HEK293T (cell line): ENCODE measurements around the gene GTF3C5.

ENCODE experiments used
- ARNT ChIP-seq: fragments of 450-650 bp; IDR thresholded peaks from 2 replicates; pipeline ENCODE4 v1.6.1; 2017; ENCODE audit warnings: mild to moderate bottlenecking
- BHLHE40 ChIP-seq: fragments of 450-650 bp; IDR thresholded peaks from 2 replicates; pipeline ENCODE4 v1.6.1; 2016; ENCODE audit warnings: mild to moderate bottlenecking, moderate library complexity, borderline replicate concordance
- ELF4 ChIP-seq: fragments of 450-650 bp; IDR thresholded peaks from 2 replicates; pipeline ENCODE4 v1.6.1; 2017; ENCODE audit warnings: antibody characterized with exemption
- FOXA1 ChIP-seq: fragments of 450-650 bp; IDR thresholded peaks from 2 replicates; pipeline ENCODE4 v1.6.1; 2016; ENCODE audit warnings: mild to moderate bottlenecking
- LEF1 ChIP-seq: fragments of 450-650 bp; IDR thresholded peaks from 2 replicates; pipeline ENCODE4 v1.6.1; 2017; ENCODE audit warnings: mild to moderate bottlenecking, borderline replicate concordance
- SUZ12 ChIP-seq: fragments of 450-650 bp; IDR thresholded peaks from 2 replicates; pipeline ENCODE4 v1.6.1; 2016; ENCODE audit warnings: mild to moderate bottlenecking
- TF ChIP-seq, protein P1 (sequence below): fragments of 450-650 bp; IDR thresholded peaks from 2 replicates; pipeline ENCODE4 v1.6.1; 2016

DNA sequence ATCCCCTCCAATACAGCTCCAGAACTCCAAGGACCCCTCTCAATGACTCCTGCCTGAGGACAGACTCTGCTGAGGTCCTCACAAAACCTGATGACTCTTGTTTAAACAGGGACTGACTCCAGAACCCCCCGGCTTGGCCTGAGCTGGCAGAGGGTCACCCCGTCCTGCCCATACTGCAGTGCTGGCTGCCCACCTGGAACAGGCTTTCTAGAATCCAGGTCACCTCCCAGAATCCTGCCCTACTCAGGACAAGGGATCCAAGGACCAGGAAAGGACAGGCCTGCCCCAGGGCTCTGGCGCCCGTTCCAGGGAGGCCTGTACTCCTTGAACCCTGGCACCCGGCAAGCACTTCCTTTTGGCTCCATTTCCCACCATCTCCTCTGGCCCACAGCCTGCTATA, 68.1 kb downstream of the GTF3C5 start:
- TF ChIP-seq ELF4 = no peak
- no peak for TF ChIP-seq FOXA1
- TF ChIP-seq LEF1 = no peak
- no peak for TF ChIP-seq BHLHE40
- no peak for TF ChIP-seq ARNT
- TF ChIP-seq, protein P1, sequence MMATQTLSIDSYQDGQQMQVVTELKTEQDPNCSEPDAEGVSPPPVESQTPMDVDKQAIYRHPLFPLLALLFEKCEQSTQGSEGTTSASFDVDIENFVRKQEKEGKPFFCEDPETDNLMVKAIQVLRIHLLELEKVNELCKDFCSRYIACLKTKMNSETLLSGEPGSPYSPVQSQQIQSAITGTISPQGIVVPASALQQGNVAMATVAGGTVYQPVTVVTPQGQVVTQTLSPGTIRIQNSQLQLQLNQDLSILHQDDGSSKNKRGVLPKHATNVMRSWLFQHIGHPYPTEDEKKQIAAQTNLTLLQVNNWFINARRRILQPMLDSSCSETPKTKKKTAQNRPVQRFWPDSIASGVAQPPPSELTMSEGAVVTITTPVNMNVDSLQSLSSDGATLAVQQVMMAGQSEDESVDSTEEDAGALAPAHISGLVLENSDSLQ = no peak
- TF ChIP-seq SUZ12 = no peak
